Stimulated activated CD4-positive, alpha-beta T cell treated with anti-CD3 and anti-CD28 coated beads, Interleukin-2, amount 100 ng/mL, for 48 hours (primary cell): ENCODE data around the gene ARID5A.
A peak's percentile ranks its signal among the peaks of the same experiment; 100 is the strongest.

Source experiments
- DNase-seq, 2 donors: peaks; one replicate each; pipeline ENCODE4 v3.0.0-alpha.2; 2020

Gene ARID5A

GRCh38 chr2:96558485-96558884, 21.9 kb downstream of the ARID5A start:
- DNase-seq = no peak

DNA sequence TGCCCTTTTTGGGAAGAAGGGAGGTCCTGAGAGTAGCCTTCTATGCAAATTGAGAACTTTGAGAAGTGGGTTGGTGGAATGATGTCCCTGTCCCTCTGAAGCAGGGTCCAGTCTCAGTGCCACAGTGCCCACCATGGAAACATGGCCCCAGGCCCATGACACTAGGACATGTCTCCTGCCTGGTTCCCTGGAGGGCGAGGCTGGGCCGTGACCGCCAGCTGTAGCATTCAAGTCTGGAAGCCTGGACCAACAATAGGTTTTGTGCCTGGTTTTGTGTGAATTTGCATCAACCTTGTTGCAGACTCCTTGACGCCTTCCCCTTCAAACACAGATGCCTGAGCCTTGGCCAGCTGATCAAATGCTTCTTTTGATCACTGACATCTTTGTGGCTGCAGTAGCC, 27.5 kb downstream of the ARID5A start:
- DNase-seq = no peak

DNA sequence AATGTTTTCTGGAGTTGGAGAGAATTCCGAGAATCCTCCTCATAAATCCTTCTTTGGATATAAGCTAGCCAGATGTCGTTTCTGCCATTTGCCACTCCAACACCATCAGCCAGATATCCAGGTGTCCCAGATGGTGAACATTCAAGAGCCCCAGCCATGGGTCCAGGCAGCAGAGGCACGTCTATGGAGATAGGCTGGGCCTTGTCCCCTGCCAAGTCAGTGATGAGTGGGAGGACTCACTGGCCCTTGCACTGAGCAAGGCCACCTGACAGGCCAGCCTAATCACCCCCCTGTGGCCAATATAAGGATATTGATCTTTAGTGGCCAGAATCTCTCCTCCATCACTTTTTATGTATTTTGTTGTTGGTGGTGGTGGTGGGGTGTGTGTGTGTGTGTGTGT, 28.0 kb downstream of the ARID5A start:
- DNase-seq = no peak

DNA sequence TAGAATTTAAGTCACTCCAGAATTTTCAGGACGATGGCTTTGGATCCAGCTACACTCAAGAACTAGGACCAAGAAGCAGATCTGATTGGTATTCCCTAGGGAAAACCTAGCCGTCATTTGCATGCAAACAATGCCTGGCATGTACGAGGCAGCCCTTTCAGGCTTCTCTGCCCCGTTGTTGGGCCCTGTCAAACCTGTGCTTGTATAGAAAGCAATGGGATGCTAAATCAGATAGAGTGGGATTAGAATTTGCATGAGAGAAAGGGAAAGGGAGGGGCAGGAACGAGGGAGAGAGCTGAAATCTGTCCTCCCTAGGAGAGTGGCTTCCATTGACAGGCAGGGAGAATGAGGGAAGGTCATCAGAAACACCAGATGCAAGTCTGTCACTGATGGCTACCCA, 28.6 kb downstream of the ARID5A start:
- DNase-seq = no peak

- DNase-seq = no peak
These were observed 31.5 kb downstream of the ARID5A start for GRCh38 chr2:96568094-96568493.

DNA sequence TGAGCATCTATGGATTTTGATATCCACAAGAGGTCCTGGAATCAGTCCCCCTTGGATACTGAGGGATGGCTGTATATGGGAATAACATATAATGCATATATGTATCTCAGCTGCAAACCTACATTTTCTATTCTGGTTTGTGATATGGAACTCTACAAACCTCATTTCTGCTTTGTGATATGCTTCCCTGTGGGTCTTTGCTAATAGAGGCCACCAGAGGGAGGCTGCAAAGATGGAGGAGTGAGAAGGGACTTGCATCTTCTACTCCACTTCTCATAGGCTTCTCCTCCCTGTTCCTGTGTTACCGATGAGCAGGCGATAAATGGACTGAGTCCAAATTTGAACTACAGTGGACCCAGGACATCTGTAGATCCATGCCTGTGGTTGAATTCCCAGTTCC, 37.8 kb downstream of the ARID5A start:
- no peak for DNase-seq

DNA sequence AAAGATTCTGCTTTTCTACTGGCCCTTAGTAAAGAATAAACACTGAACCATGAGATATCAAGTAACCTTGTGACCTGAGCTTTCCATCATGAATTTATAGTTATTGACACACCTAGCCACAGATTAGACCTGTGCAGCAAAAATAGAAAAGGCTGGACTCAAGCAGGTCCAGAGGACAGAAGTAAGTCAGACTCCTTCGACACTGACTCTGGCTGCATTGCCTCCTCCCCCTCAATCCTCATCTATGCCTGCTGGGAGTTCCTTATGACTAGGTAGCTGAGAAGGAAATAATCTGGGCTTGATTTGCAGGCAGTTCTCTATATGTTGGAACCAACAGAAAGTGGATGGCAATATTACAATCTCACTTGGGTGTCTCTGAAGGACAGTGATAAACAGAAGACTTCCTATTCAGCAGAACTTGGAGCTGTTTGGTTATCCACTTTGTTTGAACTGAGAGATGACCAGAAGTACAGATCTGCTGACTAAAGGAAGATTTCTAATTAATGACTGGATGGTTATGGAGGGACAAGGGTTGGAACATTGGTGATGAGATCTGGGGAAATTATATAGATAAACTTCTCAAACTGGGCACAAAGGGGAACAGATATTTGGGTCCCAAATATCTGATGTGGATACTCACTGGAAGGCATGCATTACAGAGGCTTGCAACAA, 39.4 kb downstream of the ARID5A start:
- no peak for DNase-seq

GRCh38 chr2:96577501-96577900, 40.9 kb downstream of the ARID5A start:
- DNase-seq = no peak

GRCh38 chr2:96578731-96579130, 42.2 kb downstream of the ARID5A start:
- DNase-seq = no peak

GRCh38 chr2:96579422-96579821, 42.9 kb downstream of the ARID5A start:
- DNase-seq = no peak

- no peak for DNase-seq
These were observed 44.2 kb downstream of the ARID5A start for GRCh38 chr2:96580771-96581170.

GRCh38 chr2:96584017-96584416, 47.5 kb downstream of the ARID5A start:
- DNase-seq = no peak

- DNase-seq = no peak
These were observed 51.3 kb downstream of the ARID5A start for GRCh38 chr2:96587843-96588242.

- no peak for DNase-seq
These were observed 54.5 kb downstream of the ARID5A start for GRCh38 chr2:96591054-96591453.

GRCh38 chr2:96591494-96591893, 54.9 kb downstream of the ARID5A start:
- no peak for DNase-seq

DNA sequence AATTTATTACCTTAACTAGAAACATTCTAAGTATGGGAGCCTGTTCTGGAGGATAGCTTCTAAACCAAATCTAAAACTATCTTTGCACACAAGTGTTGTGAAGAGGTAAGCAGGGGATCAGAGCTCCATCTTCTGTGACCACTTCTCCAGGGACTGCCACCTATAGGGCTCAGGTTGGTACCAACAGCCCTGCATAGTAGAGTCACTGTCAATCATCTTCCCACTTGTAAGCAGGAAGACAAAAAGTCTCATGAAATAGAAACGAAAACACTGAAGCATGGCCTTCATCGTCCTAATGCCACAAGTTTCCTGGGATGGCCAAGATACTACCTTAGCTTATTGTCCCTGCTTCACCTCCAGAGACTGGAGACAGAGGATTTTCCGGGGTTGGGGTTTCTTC, 57.7 kb downstream of the ARID5A start:
- peak in 1 of 2 donors; percentile 5 for DNase-seq

GRCh38 chr2:96594691-96595152, 58.2 kb downstream of the ARID5A start:
- DNase-seq = no peak

GRCh38 chr2:96596596-96596995, 60.0 kb downstream of the ARID5A start:
- DNase-seq = no peak

GRCh38 chr2:96599941-96600340, 63.4 kb downstream of the ARID5A start:
- no peak for DNase-seq

DNA sequence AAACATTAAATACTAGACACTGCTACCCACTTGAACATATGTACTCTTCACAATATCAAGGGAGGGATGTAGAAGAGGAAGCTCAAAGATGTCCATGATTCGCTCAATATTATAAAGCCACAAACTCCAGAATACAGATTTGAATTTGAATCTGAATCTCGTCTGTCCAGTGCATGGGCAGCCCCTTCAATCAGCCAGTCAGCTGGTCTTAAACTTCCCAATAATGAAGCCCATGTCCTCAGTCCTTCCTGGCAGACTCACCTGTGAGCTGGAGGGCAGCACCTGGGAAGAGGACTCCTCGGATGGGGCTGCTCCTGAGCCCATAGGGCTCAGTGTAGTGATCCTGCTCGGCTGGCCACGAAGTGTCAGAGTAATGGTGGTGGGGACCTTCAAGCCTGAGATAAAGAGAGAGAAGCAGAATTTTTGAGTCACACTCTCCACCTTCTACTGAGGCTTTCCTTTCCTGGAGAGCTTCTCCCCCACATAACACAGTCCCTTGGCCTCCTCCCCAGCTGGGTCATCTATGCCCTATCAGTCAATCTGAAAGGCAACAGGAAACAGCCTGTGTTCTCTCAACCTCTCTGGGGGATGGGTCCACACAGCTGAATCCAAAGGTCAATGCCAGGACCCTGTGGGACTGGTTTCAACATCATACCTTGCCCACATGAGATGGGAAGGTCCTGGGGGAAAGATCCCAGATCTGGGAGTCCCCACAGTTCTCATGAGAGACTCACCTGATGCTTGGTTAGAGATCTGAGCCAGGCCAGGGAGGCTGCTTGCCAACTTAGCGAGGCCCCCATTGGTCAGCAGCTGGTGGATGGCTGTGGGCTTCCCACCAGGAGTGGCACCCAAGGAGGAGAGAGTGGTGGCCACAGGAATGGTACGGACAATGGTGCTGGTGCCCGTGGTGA, 65.1 kb downstream of the ARID5A start:
- peak in 1 of 2 donors; percentile 10 for DNase-seq
